ENCODE results near the gene GGTLC1.

The GGTLC1 gene

GRCh38 chr20:23963941-23964340 is 24.6 kb downstream of the GGTLC1 start:
- no peak for DNase-seq (ENCODE audit: low spot score)

GRCh38 chr20:23962272-23962671 is 26.3 kb downstream of the GGTLC1 start:
- DNase-seq (ENCODE audit: low spot score) = no peak

GRCh38 chr20:23959054-23959453 is 29.5 kb downstream of the GGTLC1 start:
- no peak for DNase-seq (ENCODE audit: low spot score)

- no peak for DNase-seq (ENCODE audit: low spot score)
Observed at GRCh38 chr20:23955896-23956295, 32.7 kb downstream of the GGTLC1 start.

- no peak for DNase-seq (ENCODE audit: low spot score)
Observed at GRCh38 chr20:23954008-23954745, 34.4 kb downstream of the GGTLC1 start.

- DNase-seq (ENCODE audit: low spot score) = no peak
Observed at GRCh38 chr20:23946206-23946605, 42.4 kb downstream of the GGTLC1 start.

- no peak for DNase-seq (ENCODE audit: low spot score)
Observed at GRCh38 chr20:23943304-23943703, 45.3 kb downstream of the GGTLC1 start.

- DNase-seq (ENCODE audit: low spot score) = no peak
Observed at GRCh38 chr20:23939641-23940040, 48.9 kb downstream of the GGTLC1 start.

GRCh38 chr20:23939063-23939462 is 49.5 kb downstream of the GGTLC1 start:
- no peak for DNase-seq (ENCODE audit: low spot score)

- DNase-seq (ENCODE audit: low spot score) = no peak
Observed at GRCh38 chr20:23938118-23938438, 50.5 kb downstream of the GGTLC1 start.

GRCh38 chr20:23937303-23938117 is 51.1 kb downstream of the GGTLC1 start:
- peak; percentile 65 for DNase-seq (ENCODE audit: low spot score)

Measured in CD4-positive, alpha-beta T cell treated with Interleukin-6 at 100 ng/mL for 8 hours (primary cell).